Hepatocyte (in vitro differentiated cells): ENCODE results near the gene CYB561D1.
"Not testable (repeated sequence)": the region's sequence is repeated elsewhere in the genome, so short reads cannot be mapped to it uniquely, and the experiment has no call there.

Experiments
- CTCF ChIP-seq: fragments of 200-600 bp; sonication (generic); IDR thresholded peaks from 2 replicates; pipeline ENCODE4 v1.5.1; 2016; ENCODE audit warnings: antibody characterized with exemption, mild to moderate bottlenecking; ENCODE audit not compliant: poor library complexity
- EZH2 ChIP-seq: fragments of 200-600 bp; sonication (generic); IDR thresholded peaks from 2 replicates; pipeline ENCODE4 v1.6.1; 2016; ENCODE audit warnings: antibody characterized with exemption, mild to moderate bottlenecking, borderline replicate concordance
- EZH2phosphoT487 ChIP-seq: fragments of 200-600 bp; sonication (generic); IDR thresholded peaks from one replicate; pipeline ENCODE4 v1.6.1; 2018; ENCODE audit warnings: antibody characterized with exemption, mild to moderate bottlenecking, low read depth, moderate library complexity; ENCODE audit not compliant: unreplicated experiment, severe bottlenecking

GRCh38 chr1:109473284-109474057 is 20.4 kb upstream of the CYB561D1 start:
- not testable (repeated sequence) for TF ChIP-seq CTCF, EZH2, EZH2phosphoT487
